ENCODE data around the gene CCSER2.
"Not testable (repeated sequence)": the region's sequence is repeated elsewhere in the genome, so short reads cannot be mapped to it uniquely, and the experiment has no call there.

Gene CCSER2

DNA sequence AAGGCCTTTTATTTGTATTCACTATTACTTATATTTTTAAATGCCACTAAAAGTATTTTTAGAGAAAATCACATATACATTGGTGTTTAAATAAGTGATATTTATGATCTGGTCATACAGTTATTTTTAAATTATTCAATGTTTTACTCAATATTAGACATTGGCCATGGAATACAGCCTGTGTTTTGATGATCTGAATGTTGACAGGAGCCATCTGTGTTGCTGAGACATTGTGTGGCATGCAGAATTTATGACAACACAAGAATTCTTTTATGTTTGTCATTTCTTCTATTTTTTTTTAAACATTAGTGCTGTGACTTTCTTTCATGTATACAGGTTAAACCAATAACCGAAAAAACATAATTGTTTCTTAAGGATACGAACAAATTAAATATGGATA, 156.2 kb downstream of the CCSER2 start:
- FAIRE-seq: no peak
- no peak for DNase-seq (ENCODE audit: insufficient read length, low spot score)
- TF ChIP-seq POLR2A (IDR thresholded peaks at IDR 0.05; ENCODE audit: low read depth, low read length): no peak

DNA sequence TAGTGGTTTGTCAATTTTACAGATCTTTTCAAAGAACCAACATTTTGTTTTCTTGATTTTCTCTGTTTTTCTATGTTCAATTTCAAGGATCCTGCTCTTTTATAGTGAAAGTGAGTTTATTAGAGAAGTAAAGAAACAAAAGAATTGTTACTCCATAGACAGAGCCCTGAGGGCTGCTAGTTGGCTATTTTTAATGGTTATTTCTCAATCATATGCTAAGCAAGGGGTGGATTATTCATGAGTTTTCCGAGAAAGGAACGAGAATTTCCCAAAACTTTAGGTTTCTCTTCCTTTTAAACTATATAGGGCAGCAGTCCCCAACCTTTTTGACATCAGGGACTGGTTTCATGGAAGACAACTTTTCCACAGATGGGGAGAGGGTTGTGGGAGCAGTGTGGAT, 165.0 kb downstream of the CCSER2 start:
- FAIRE-seq (peak; percentile 36), DNase-seq (ENCODE audit: insufficient read length, low spot score) (no peak)
- no peak for TF ChIP-seq POLR2A (IDR thresholded peaks at IDR 0.05; ENCODE audit: low read depth, low read length)

DNA sequence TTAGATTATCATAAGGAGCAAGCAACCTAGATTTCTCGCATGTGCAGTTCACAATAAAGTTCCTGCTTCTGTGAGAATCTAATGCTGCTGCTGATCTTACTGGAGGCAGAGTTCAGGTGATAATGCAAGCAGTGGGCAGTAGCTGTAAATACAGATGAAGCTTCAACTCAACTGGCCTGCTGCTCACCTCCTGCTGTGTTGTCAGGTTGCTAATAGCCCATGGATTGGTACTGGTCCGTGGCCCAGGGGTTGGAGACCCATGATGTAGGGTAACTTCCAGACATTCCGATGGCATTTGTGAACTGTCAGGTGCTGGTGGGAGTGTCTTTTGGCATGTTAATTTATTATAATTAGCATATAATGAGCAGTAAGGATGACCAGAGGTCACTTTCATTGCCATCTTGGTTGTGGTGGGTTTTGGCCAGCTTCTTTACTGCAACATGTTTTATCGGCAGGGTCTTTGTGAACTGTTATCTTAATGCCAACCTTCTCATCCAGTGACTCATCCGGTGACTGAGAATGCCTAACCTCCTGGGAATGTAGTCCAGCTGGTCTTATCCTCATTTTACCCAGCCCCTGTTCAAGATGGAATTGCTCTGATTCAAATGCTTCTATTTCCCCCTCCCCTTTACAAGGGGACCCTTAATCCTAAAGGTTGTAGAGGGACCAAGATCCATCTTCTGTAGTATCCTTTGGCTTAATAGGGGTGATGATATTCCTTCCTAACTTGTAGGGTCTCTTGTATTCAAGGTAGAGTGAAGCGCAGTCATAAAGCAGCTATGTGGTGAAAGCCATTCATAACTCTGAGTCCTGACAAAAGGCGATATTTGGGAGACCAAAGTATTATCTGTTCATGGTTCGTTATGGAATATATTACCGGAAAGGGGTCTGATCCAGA, 165.8 kb downstream of the CCSER2 start:
- peak; percentile 100 for FAIRE-seq
- DNase-seq (ENCODE audit: insufficient read length, low spot score): peak; percentile 21

DNA sequence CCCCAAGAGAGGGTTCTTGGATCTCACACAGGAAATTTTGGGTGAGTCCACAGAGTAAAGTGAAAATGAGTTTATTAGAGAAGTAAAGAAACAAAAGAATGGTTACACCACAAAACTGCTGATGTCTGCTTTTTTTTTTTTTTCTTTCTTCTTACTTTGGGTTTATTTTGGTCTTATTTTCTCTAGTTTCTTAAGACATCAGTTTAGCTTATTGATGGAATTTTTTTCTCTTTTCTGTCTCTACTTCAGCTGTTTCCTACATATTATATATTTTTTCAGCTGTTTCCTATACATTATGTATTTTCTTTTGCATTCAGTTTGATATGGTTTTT, 166.4 kb downstream of the CCSER2 start:
- FAIRE-seq: no peak
- DNase-seq (ENCODE audit: insufficient read length, low spot score): no peak
- no peak for TF ChIP-seq POLR2A (IDR thresholded peaks at IDR 0.05; ENCODE audit: low read depth, low read length)

More for the DNA sequence above, 165.8 kb downstream of the CCSER2 start:
- TF ChIP-seq POLR2A (IDR thresholded peaks at IDR 0.05; ENCODE audit: low read depth, low read length): no peak

DNA sequence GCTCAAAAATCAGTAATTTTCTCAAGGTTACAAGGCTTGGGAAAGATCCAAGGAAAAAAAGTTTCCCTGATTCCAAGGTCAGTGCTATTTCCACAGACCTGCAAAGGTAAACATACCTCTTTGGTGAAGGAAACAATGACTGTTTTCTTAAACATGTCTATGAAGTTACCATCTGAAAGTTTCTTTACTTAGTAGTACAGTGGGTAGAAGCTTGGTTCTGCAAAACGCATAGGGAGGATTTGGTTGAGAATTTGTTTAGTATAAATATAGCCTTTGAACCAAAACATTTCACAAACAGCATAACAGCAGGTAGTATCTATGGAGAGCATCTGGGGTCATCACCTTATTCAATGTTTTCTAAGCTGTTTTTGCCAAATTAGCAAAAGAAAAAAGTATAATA, 169.6 kb downstream of the CCSER2 start:
- TF ChIP-seq POLR2A (IDR thresholded peaks at IDR 0.05; ENCODE audit: low read depth, low read length): no peak
- DNase-seq (ENCODE audit: insufficient read length, low spot score) (no peak), FAIRE-seq (no peak)

DNA sequence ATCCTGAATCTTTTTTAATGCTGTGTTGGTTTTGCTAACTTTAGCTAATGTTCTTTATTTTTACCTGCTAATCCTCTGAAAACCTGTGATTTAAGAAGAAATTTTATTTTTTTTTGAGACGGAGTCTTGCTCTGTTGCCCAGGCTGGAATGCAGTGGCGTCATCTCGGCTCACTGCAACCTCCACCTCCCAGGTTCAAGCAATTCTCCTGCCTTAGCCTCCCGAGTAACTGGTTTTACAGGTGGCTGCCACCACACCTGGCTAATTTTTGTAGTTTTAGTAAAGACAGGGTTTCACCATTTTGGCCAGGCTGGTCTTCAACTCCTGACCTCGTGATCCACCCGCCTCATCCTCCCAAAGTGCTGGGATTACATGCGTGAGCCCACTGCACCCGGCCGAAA, 170.7 kb downstream of the CCSER2 start:
- DNase-seq (ENCODE audit: insufficient read length, low spot score); FAIRE-seq: not testable (repeated sequence)

DNA sequence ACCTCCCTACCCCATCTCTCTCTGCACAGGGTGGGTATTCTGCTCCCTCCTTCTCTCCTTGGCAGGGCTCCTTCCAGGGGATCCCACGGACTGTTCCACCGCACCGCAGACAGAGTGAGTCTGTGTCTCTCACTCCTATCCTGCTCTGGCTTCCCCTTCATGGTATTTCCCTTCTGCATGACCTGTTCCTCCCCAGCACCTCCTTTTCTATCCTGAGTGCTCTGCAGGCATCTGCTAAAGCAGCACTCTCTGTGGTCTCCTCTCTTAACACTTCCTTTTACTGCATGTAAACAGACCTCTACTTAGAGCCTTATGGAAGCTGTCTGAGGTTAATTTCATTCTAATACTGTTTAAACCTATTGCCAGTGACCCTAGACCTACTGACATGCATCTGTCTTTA, 171.5 kb downstream of the CCSER2 start:
- no peak for TF ChIP-seq POLR2A (IDR thresholded peaks at IDR 0.05; ENCODE audit: low read depth, low read length)
- DNase-seq (ENCODE audit: insufficient read length, low spot score) (no peak), FAIRE-seq (peak; percentile 82)

DNA sequence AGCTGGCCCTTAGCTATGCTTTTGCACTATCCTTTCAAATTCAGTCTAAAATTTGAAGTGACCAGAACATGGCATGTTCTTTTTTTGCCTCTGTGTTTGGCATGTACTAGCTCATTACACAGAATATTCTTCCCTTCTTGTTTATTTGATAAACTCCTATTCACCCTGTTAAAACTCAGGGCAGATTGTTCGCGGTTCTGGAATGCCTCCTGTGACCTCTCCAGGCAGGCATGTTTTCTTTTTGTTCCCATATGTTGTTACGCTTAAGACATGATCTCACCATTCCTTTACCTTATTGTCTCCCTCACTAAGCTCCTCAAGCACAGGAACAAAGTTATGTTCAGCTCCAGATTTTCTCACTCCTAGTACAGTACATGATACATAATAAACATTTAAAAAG, 181.7 kb downstream of the CCSER2 start:
- DNase-seq (ENCODE audit: insufficient read length, low spot score): no peak
- no peak for TF ChIP-seq POLR2A (IDR thresholded peaks at IDR 0.05; ENCODE audit: low read depth, low read length)
- peak; percentile 98 for FAIRE-seq

DNA sequence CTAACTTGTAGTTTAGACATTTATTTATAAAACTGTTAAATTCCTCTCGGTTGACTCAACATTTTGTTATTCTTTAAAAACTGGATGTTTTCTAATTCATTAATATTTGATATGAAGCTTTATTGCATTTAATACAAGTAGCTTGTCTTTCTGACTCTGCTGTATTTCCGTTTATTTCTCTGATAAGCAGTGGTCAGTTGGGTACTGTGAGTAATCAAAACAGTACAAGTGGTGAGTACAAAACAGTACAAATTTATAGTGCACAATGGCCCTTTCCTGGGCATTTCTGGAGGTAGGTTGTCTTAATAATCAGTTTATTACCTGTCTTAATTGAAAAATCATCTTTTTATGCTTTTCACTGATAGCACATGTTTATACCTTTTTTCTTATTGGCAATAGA, 182.7 kb downstream of the CCSER2 start:
- no peak for TF ChIP-seq POLR2A (IDR thresholded peaks at IDR 0.05; ENCODE audit: low read depth, low read length)
- DNase-seq (ENCODE audit: insufficient read length, low spot score): no peak
- FAIRE-seq: peak; percentile 89

DNA sequence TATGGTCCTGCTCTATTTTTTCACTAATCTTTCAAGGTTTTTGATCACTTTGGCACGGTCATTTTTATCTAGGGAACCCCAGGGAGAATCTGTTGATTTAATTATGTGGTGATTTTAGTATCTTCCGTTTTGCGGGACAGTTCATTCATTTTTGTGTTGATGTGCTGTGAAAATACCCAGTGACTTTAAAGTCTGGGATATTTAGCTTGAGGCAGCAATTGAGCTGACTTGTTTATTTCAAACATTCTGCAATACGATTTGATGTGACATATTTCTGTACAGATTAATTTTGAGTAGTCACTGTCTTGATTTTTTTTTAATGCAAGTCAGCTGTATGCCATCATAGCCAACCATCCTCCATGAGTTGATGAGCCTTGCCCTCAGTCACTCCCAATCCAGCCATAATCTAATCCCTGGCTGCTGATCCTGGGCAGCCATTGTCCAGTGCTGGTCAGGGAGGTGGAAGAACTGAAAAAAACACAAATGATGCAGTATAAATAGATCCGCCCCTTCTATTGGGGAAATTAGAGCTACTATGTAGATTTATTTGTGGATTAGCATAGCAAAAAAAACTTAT, 183.4 kb downstream of the CCSER2 start:
- TF ChIP-seq POLR2A (IDR thresholded peaks at IDR 0.05; ENCODE audit: low read depth, low read length): no peak
- FAIRE-seq: peak; percentile 71
- DNase-seq (ENCODE audit: insufficient read length, low spot score): no peak

DNA sequence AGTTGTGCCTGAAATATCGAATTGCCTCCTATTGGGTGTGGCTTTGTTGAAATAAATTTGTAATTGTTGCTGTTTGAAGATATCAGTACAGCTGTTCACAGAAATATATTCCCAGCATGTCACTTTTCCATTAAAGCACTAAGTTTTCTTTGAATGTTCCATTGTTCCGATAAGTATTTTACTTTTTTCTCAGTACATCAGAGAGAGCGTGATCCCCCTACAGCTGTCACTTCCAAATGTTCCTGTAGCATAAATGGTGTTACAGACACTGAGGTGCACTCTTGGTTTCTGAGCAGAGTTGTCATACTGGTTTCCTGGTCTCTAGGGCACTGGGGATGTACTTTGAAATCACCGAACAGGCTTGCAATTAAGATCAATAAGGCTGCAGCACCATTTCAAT, 189.2 kb downstream of the CCSER2 start:
- no peak for TF ChIP-seq POLR2A (IDR thresholded peaks at IDR 0.05; ENCODE audit: low read depth, low read length)
- FAIRE-seq: peak; percentile 36
- DNase-seq (ENCODE audit: insufficient read length, low spot score): no peak

DNA sequence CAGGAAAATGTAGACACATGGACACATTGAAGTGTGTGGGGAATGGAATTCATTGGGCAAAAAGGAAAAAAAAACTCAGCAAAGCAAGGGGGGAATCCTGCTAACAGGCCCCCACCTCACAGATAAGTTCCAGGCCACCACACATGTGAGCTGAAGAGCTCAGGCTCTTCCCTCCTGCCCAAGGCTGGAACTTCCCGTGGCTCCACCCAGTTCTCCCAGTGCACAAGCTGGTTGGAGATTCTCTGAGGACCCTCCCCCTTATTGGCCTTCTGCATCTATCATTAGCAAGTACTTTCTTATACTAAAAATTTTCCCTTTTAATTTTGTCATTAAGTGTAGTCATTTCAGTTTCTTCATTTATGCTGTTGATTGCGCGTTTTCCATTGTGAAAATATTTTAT, 190.8 kb downstream of the CCSER2 start:
- FAIRE-seq (no peak), DNase-seq (ENCODE audit: insufficient read length, low spot score) (no peak)
- no peak for TF ChIP-seq POLR2A (IDR thresholded peaks at IDR 0.05; ENCODE audit: low read depth, low read length)

DNA sequence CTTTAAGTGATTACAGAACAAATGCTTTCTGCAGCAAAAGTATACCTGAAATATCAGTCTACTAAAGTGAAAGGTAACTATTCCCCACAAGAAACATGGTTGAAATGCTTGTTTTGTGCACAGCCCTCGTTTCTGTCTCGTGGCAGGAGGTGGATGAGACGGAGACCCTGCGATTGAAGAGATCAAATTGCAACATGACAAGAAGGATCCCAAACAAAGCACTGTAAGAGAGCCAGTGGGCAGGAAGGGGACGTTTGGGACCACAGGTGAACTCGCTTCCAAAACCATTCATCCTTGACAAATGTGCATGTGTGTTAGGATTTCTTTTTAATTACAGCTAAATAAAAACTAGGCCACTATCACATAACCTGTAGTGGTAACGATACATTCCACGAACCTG, 192.6 kb downstream of the CCSER2 start:
- FAIRE-seq (peak; percentile 30), DNase-seq (ENCODE audit: insufficient read length, low spot score) (no peak)
- no peak for TF ChIP-seq POLR2A (IDR thresholded peaks at IDR 0.05; ENCODE audit: low read depth, low read length)

DNA sequence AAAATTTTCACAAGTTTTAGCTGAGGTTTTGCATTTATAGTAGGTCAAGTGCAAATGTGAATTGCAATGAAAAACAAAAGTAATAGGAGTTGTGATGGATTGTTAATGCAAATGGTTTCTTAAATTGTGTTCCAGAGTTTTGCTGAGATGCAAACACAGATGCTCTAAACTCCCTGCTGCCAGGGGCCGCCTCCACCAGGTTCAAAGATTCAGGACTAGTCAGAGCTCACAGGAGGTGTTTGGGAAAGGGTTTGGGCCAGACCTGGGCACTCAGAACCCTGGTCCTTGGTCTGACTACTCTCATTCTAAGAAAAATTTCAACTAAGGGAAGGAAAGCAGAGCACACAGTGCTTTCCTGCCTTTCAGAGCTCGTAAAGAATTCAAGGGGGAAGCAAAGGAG, 193.1 kb downstream of the CCSER2 start:
- TF ChIP-seq POLR2A (IDR thresholded peaks at IDR 0.05; ENCODE audit: low read depth, low read length): no peak
- DNase-seq (ENCODE audit: insufficient read length, low spot score) (no peak), FAIRE-seq (no peak)

All from H54 (cell line).